HG03159 (cell line): ENCODE results near the gene YRDC.
"Not testable (repeated sequence)": the region's sequence is repeated elsewhere in the genome, so short reads cannot be mapped to it uniquely, and the experiment has no call there.

Source experiments
- ATAC-seq: cut with Tn5 transposase; IDR thresholded peaks from one replicate; pipeline ENCODE4 v1.9.1; 2021; ENCODE audit warnings: mild to moderate bottlenecking, moderate library complexity; ENCODE audit not compliant: unreplicated experiment

Gene YRDC

DNA sequence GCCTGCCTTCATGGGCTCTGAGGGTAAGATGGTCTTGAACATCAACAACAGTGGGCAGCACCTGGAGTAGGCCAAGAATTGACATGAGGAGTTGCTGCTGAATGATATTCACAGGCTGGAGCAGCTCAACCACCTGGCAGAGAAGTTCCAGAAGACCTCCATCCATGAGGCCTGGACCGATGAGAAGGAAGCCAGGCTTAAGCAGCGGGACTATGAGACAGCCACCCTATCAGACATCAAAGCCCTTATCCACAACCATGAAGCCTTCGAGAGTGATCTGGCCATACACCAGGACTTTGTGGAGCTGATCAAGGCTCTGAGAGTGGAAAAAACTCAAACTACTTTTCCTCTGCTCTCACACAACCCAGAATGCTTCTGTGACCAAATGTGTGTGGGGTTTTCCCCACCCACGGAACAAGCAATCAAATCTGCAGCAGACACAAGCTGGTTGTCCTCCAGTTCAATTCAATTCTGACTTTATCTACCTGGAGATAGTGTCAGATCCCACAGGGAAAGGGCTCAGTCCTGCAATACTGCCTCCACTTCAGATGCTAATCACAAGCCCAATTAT is 31.0 kb downstream of the YRDC start:
- no peak for ATAC-seq

DNA sequence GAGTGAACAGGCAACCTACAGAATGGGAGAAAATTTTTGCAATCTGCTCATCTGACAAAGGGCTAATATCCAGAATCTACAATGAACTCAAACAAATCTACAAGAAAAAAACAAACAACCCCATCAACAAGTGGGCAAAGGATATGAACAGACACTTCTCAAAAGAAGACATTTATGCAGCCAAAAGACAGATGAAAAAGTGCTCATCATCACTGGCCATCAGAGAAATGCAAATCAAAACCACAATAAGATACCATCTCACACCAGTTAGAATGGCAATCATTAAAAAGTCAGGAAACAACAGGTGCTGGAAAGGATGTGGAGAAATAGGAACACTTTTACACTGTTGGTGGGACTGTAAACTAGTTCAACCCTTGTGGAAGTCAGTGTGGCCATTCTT is 36.6 kb downstream of the YRDC start:
- not testable (repeated sequence) for ATAC-seq

DNA sequence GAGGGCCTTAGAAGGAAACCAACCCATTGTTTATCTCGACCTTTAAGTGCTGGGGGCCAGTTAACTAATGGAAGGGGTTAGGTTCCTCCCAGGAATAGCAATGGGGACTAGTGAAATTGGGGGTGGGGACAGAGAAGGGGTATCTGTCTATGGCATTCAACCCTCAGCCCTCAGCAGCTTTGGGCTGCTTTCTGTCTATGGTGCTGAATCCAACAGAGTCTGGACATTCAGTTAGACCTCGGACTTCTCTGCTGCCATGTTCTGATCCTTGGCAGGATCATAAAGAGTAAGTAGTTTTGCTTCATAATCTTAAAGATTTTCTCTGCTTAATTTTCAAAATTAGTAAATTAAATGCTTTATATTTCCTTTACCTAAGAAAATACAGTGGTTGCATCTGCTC is 40.5 kb downstream of the YRDC start:
- no peak for ATAC-seq

DNA sequence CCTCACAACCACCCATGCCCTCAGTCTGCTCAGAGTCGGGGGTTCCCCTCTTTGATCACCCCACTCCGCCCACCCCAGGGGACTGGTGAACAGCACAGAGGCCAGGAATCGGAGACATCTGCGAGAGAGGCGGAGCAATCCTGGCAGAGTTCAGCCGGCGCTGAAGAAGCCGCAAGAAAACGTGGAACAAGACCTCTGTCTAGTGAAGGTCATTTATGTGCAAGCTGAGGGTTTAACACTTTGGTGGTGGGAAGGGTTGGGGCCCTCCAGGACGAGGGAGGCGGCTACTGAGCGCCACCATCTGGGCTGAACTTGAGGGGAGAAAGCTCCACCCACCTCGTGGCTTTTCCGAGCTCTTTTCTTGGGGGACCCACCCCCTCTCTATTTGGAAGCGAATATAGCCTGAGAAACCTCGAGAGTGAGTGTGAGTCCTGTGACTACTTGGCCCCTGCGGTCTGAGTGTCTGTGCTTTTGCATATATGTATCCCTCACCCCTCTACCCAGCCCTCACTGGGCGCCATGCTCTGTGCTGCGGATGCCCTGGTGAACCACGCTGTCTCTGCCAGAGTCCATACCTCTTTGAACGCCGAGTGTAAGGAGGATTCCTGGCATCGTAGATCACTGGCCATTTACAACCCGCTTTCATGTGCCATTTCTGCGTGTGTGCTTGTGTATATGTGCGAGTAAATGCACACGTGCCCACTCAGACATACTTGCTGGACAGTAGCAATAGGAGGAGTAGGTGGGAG is 41.9 kb downstream of the YRDC start:
- no peak for ATAC-seq

DNA sequence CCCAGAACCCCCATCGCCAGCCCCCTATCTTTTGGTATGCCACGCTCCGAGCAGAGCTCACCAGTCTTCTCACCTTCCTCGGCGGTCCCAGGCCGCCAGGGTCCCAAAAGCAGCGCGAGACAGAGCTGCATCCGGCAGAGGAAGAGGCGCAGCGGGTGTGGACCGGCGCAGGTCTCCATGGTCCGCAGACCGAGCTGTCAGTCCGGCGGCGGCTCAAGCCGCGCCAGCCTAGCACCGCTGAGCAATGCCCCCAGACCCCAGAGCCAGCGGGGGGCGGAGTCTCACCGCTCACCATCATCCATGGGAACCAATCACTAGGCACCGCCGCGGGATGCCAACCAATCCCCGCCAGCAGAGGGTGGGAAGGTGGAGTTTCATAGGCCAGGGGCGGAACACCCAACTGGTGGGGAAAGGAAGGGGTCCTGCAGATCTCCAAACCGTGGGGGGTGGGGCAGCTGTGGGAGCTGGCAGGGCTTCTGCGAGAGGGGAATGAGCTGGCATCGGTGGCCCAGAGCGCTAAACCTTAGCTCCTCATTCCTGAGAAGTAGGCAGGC is 43.0 kb downstream of the YRDC start, which contains the start of gene EPHA10:
EPHA10 (minus strand) TSS at position 233 of the 554 bp plus-strand sequence; CDS start at position 179, 54 bp downstream.
- no peak for ATAC-seq

DNA sequence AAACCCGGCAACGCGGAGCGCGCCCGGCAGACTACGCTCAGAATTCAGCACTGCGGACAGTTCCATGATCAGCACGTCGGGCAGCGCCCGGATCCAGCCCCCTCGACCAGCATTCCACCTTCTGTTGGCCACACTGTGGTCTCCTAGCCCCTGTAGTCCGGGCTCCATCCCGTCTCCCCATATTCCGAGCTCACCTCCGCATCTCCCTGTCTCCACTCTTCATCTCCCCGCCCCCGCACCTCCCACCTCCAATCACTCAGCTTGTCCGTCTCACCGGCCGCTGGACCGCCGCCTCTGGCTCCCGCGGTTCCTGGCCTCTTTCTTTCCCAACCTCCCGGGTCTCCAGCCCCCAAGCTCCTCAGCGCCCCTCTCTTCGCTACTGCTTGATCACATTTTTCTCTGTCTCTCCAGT is 43.6 kb downstream of the YRDC start:
- ATAC-seq, result no peak

DNA sequence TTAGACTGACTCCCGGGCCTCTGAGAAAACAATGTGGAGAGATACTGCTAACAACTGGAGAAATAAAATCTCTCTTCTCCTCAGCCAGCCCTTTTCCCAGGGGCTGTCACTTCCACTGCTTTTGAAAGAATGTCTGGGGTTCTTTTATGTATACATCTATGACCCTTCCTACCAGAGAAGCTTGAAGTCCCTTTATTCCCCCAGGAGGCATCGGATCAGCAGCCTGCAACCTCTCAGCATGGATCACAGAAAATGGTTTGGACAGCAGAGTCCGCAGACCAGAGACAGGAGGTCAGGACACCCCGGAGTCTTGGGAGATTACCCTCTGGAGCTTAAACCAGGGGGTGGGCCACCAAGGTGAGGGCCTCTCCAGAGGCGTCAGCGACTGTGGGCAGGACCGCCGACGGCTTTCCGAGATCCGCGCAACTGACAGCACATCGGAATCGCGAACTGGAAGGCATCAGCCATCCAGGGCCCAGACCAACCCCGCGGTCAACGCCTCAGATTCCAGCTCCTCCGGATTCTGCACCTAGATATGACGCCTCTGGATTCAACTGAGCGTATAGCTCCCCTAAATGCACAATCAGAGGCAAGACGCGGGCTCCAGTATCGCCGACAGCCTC is 44.1 kb downstream of the YRDC start:
- no peak for ATAC-seq

DNA sequence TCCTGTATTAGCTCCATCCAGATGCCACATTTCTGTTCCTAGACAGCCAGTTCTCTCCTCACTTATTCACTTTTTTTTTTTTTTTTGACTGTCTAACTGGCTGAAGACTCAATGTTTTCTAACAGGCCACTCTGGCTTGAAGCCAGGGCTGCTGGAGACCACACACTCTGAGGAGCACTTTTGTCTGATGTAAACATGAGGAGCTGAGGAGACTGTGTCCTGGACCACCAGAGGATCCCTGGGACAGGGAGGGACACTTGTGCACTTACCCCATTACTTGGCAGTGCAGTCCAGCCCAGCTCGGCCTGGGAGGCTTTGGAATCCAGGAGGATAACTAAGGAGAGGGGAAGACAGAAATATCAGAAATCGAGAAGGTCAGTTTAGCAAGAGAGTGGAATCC is 45.5 kb downstream of the YRDC start:
- ATAC-seq, result no peak

DNA sequence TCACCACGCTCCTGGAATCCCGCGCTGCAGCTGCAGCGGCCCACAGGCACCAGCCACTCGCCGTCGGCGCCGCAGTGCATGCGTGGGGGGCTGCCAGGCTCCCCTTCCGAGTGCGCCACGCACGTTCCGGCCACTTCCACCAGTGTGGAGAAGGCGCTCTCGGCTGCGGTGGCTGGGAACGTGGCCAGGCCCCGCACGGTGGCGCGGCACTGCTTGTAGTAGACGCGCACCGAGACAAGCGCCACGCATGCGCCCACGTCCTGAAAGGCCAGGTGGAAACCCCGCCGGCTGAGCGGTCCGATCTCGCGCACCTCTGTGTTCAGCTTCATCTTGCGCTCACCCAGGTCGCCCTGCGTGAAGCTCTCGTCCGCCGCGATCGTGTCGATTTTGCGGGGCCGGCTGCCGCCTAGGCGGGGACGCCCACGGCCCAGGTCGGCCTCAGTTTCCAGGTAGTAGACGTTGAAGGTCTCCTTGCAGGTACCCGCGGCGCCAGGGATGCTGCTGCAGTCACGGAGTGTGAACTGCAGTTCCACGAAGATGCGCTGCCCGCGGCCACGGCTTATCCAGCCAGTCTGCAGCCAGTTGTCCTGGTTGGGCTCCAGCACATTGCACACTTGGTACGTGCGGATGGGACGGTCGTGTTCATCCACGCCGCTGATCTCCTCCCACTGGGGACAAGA is 46.5 kb downstream of the YRDC start:
- no peak for ATAC-seq

DNA sequence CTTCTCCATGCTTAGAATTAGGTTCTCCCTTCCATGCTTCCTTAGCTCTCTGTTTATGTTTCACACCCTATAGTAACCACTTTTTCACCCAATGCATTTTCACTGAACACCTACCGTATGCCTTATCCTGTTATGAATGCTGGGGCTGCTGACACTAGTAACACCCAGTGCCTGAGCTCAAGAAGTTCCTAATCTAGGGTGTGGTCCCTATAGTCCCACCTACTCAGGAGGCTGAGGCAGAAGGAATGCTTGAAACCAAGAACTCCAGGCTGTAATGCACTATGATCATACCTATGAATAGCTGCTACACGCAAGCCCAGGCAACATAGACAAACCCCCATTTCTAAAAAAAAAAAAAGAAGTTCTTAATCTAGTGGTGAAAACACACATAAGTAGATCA is 48.6 kb downstream of the YRDC start:
- ATAC-seq, result no peak

DNA sequence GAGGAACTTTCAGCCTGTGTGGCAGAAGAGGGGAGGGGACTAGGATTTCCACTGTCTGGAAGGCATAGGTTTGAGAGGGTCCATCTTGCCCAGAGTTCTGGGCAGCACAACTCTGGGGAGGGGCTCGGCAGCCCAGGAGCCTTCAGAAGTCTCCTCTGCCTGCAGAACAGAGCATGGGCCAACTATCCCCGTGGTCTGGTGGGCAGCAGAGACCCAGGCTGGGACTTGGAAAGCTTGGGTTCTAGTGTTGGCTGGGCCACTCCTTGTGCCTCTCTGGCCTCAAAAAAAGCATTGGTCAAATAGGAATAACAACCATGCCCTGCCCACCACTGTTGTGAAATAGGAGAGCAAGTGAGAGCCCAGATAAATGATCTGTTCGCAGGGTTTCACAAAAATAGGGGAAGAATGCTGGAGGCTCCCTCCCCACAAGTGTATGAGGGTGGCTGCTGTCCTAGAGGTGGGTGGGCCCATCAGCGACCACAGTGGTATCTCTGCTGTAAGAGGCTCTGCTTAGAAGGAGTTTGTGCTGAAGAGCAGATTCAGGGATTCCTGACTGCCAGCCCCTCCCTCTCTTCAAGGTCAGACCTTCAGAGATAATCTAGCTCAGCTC is 52.0 kb downstream of the YRDC start:
- ATAC-seq, result no peak

DNA sequence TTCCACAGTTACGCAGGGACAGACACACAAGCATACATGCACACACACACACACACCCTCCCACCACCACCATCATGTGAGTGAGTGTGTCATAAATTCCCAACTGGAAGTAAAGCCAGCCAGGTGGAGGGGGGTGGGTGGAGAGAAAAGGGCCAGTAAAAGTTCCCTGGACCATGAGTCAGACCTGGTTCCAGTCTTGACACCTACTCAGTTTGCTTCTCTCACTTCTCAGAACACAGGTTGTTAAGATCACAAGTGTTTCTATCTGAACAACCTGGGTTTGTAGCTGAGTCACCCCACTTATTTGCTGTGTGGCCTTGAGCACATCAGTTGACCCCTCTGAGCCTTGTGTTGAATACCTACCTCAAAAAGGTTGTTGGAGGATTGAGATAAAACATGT is 52.7 kb downstream of the YRDC start:
- no peak for ATAC-seq

DNA sequence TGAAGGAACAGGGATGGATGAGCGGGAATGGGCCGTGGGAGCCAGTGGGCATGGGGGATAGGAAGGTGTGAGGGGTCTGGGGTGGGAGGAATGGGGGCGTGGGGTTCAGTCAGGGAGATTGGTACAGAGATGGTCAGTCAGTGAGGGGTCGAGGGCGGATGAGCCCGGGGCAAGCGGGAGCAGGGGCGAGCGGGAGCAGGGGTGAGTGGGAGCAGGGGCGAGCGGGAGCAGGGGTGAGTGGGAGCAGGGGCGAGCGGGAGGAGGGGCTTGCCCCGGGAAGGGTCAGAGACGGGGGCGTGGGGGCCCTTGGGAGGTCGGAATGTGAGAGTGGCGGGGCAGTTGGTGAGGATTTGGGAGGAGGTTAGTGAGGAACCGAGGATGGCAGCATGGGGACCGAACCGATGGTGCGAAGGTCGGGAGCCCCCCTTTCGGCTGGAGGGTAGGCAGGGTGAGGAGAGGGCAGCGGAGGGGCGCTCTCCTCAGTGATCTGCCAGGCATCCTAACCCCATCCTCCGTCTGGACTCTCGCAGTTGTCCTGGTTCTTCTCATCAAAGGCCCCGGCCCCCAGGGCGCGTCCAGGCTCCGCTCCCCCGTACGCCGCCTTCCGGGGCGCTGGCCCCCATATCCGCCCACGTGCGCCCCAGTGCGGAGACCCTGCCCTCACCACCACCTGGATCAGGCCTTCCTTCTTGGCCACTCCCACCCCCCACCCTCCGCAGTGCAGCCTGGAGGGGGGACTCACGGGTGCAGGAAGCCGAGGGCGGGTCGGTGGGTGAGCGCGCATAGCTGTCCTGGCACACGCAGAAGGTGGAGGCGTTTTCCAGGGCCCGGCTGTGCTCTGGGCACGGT is 54.3 kb downstream of the YRDC start:
- ATAC-seq, result no peak
